Measurements from ENCODE around the gene NF1.

DNA sequence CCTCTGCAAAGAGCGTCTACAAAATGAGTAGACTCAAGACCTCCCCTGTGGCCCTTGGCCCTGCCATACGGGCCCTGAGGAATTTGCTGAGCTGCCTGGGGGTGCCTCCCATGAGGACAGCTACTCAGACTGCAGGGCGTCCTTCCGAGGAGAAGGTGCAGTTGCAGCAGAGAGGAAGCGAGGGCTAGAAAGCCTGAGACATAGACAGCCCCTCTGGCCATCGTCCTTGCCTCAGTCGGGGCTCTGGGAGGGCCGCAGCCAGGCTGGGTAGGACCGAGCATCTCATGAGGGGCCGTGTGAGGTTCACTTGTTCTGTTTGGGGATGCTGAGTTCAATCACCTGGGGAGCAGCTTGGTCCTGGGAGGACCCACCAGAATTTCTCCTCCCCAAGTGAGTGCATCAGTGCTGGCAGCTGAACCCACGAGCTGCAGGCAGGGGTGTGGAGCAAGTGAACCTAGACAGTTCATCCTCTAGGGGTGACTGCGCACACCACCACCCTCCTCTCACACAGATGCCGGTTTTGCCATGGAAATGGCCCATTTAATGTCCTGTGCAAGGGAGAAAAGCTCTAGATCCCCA is 317.0 kb downstream of the NF1 start:
- TF ChIP-seq, protein P1, sequence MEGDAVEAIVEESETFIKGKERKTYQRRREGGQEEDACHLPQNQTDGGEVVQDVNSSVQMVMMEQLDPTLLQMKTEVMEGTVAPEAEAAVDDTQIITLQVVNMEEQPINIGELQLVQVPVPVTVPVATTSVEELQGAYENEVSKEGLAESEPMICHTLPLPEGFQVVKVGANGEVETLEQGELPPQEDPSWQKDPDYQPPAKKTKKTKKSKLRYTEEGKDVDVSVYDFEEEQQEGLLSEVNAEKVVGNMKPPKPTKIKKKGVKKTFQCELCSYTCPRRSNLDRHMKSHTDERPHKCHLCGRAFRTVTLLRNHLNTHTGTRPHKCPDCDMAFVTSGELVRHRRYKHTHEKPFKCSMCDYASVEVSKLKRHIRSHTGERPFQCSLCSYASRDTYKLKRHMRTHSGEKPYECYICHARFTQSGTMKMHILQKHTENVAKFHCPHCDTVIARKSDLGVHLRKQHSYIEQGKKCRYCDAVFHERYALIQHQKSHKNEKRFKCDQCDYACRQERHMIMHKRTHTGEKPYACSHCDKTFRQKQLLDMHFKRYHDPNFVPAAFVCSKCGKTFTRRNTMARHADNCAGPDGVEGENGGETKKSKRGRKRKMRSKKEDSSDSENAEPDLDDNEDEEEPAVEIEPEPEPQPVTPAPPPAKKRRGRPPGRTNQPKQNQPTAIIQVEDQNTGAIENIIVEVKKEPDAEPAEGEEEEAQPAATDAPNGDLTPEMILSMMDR (IDR thresholded peaks at IDR 0.05), result no peak
- no peak for TF ChIP-seq POLR2A (IDR thresholded peaks at IDR 0.05)

Data from Peyer's patch (tissue), 4 donors.